SU-DHL-6 (cell line): ENCODE measurements around the gene ELMO1.

Experiments
- H2AFZ ChIP-seq: fragments of 200-600 bp; sonication (generic); 2 replicates; pipeline ENCODE4 v1.6.1; 2014; ENCODE audit warnings: low read depth, mild to moderate bottlenecking, moderate library complexity, mixed read lengths, antibody characterized with exemption, low read length; ENCODE audit not compliant: severe bottlenecking
- H3F3A ChIP-seq: fragments of 200-600 bp; shearing (Covaris generic); 2 replicates; pipeline ENCODE4 v1.6.0; 2016; ENCODE audit warnings: antibody characterized with exemption, mild to moderate bottlenecking; ENCODE audit not compliant: insufficient read depth
- H3K27ac ChIP-seq: fragments of 200-600 bp; sonication (generic); 2 replicates; pipeline ENCODE4 v1.5.1; 2016; ENCODE audit warnings: low read depth, mild to moderate bottlenecking, low read length, moderate library complexity, mixed read lengths
- H3K27me3 ChIP-seq: fragments of 200-600 bp; sonication (generic), shearing (Covaris generic); 2 replicates; pipeline ENCODE4 v1.6.0; 2014; ENCODE audit warnings: mild to moderate bottlenecking, low read length
- H3K36me3 ChIP-seq: fragments of 200-600 bp; sonication (generic); 2 replicates; pipeline ENCODE4 v1.6.1; 2014; ENCODE audit warnings: mild to moderate bottlenecking, low read length, mixed read lengths
- H3K4me2 ChIP-seq: fragments of 300-600, 200-600 bp; shearing (Covaris generic), sonication (generic); 2 replicates; pipeline ENCODE4 v1.6.0; 2014; ENCODE audit warnings: low read length, low read depth, mild to moderate bottlenecking; ENCODE audit not compliant: poor library complexity, severe bottlenecking
- H3K4me3 ChIP-seq: fragments of 200-600 bp; sonication (generic); 2 replicates; pipeline ENCODE4 v1.5.1; 2014; ENCODE audit warnings: antibody characterized with exemption, low read length, mild to moderate bottlenecking, mixed read lengths; ENCODE audit not compliant: insufficient read depth, poor library complexity, severe bottlenecking
- H3K79me2 ChIP-seq: fragments of 200-600 bp; sonication (generic); 2 replicates; pipeline ENCODE4 v1.6.1; 2014; ENCODE audit warnings: mild to moderate bottlenecking, low read length, moderate library complexity; ENCODE audit not compliant: insufficient read depth
- H3K9ac ChIP-seq: fragments of 200-600 bp; sonication (generic); 2 replicates; pipeline ENCODE4 v1.7.0; 2014; ENCODE audit warnings: mild to moderate bottlenecking, low read length
- H3K9me2 ChIP-seq: fragments of 200-600 bp; sonication (generic); replicated peaks from 2 replicates; pipeline ENCODE4 v1.6.1; 2014; ENCODE audit warnings: low read length; ENCODE audit not compliant: insufficient read depth
- H3K9me3 ChIP-seq: fragments of 200-600 bp; sonication (generic); 2 replicates; pipeline ENCODE4 v1.6.1; 2014; ENCODE audit warnings: low read length, mixed read lengths; ENCODE audit not compliant: insufficient read depth
- H4K20me1 ChIP-seq: fragments of 200-600 bp; sonication (generic); 2 replicates; pipeline ENCODE4 v1.6.1; 2014; ENCODE audit warnings: low read depth, mild to moderate bottlenecking, antibody characterized with exemption, low read length, moderate library complexity, mixed read lengths
- CTCF ChIP-seq: fragments of 200-600 bp; sonication (generic); IDR thresholded peaks from one replicate; pipeline ENCODE4 v1.5.1; 2017; ENCODE audit warnings: antibody characterized with exemption, mild to moderate bottlenecking, low read length, moderate library complexity; ENCODE audit not compliant: insufficient read depth, poor library complexity, severe bottlenecking
- EZH2phosphoT487 ChIP-seq: fragments of 200-600 bp; sonication (generic), shearing (Covaris generic); conservative IDR thresholded peaks from 2 replicates; pipeline ENCODE4 v1.6.1; 2018; ENCODE audit warnings: mild to moderate bottlenecking, antibody characterized with exemption, low read length, moderate library complexity, mixed read lengths

The ELMO1 gene

GRCh38 chr7:37108615-37109014 lies 340.0 kb downstream of the ELMO1 start:
- no peak overlapping the region for H2AFZ ChIP-seq
- H3K9ac ChIP-seq, result no peak overlapping the region
- H3K36me3 ChIP-seq, result no peaks in the 10 kb centered on the region; the same call in 1 of the 2 replicates
- H3K4me2 ChIP-seq, result no peak overlapping the region
- no peaks in the 10 kb centered on the region for H3K9me3 ChIP-seq
- TF ChIP-seq EZH2phosphoT487, result no peak
- TF ChIP-seq CTCF, result no peak
- H3K9me2 ChIP-seq, result no peaks in the 10 kb centered on the region
- H3K27ac ChIP-seq, result no peak overlapping the region
- H3K27me3 ChIP-seq, result no peaks in the 10 kb centered on the region
- H3K79me2 ChIP-seq, result 0 out of 2 replicates have a peak, but pooled peaks cover 5% of the 10 kb centered on the region
- no peaks in the 10 kb centered on the region for H4K20me1 ChIP-seq
- no peaks in the 10 kb centered on the region for H3F3A ChIP-seq
- no peak overlapping the region for H3K4me3 ChIP-seq

- Histone ChIP-seq H3K27me3 (no peaks in the 10 kb centered on the region), H3K9ac (no peak overlapping the region), H3K36me3 (no peaks in the 10 kb centered on the region; the same call in 1 of the 2 replicates), H3K27ac (no peak overlapping the region), H2AFZ (no peak overlapping the region), H3K79me2 (0 out of 2 replicates have a peak, but pooled peaks cover 5% of the 10 kb centered on the region), H3K4me2 (no peak overlapping the region), H4K20me1 (no peaks in the 10 kb centered on the region), H3K4me3 (no peak overlapping the region), H3K9me3 (no peaks in the 10 kb centered on the region), H3F3A (no peaks in the 10 kb centered on the region), H3K9me2 (no peaks in the 10 kb centered on the region)
- TF ChIP-seq CTCF (no peak), EZH2phosphoT487 (no peak)
Measured at GRCh38 chr7:37107047-37107750, 341.5 kb downstream of the ELMO1 start.

- Histone ChIP-seq H3K27me3 (no peaks in the 10 kb centered on the region), H3K9ac (no peak overlapping the region), H3K9me2 (no peaks in the 10 kb centered on the region), H2AFZ (no peak overlapping the region), H4K20me1 (no peaks in the 10 kb centered on the region), H3K79me2 (0 out of 2 replicates have a peak, but pooled peaks cover 1% of the 10 kb centered on the region), H3F3A (no peaks in the 10 kb centered on the region), H3K4me3 (no peak overlapping the region), H3K4me2 (no peak overlapping the region), H3K36me3 (no peaks in the 10 kb centered on the region), H3K27ac (no peak overlapping the region), H3K9me3 (no peaks in the 10 kb centered on the region)
- no peak for TF ChIP-seq EZH2phosphoT487
- TF ChIP-seq CTCF, result no peak
Measured at GRCh38 chr7:37105762-37106161, 342.9 kb downstream of the ELMO1 start.
